Measurements from ENCODE around the gene BBX. TPM values are rescaled to one million over a fixed set of nuclear protein-coding genes. Genes with fewer than 3 reads are reported as not detected.

Gene BBX
- total RNA-seq, 1 experiment from 2014 or later = 45.0 TPM

GRCh38 chr3:107684431-107684925 lies 161.7 kb downstream of the BBX start:
- ATAC-seq = peak; percentile 76
- CTCF ChIA-PET = interaction anchor here (0.8 to 2.0 kb wide), 5 partner anchors 9 to 57 kb away, joined by 3 to 9 read pairs (median 7); no protein-coding TSS in a partner anchor

GRCh38 chr3:107685383-107685782 lies 162.6 kb downstream of the BBX start:
- Mint-ChIP-seq H3K9me3 (peaks cover 7% of the 10 kb centered on the region), H3K27me3 (ENCODE audit: low read depth) (no peaks in the 10 kb centered on the region), H3K36me3 (peaks cover 6% of the 10 kb centered on the region), H3K27ac (peak overlapping the region; percentile 10; the same call in 1 of the 2 replicates), H3K4me1 (peaks cover 52% of the 10 kb centered on the region), H3K4me3 (no peak overlapping the region)
- TF ChIP-seq ZNF396 (CRISPR knock-in tag; IDR thresholded peaks at IDR 0.05; ENCODE audit: borderline replicate concordance) (no peak), JUN (CRISPR knock-in tag; IDR thresholded peaks at IDR 0.05) (no peak), NR2C2 (CRISPR knock-in tag; IDR thresholded peaks at IDR 0.05) (no peak), MXD4 (CRISPR knock-in tag; IDR thresholded peaks at IDR 0.05; ENCODE audit: borderline replicate concordance) (no peak)
- no peak for ATAC-seq
- ChIA-PET POLR2A (no interaction called here), CTCF (interaction anchor here (1.5 to 1.8 kb wide), 2 partner anchors 25 to 56 kb away, joined by 7 to 9 read pairs; no protein-coding TSS in a partner anchor)
- no peak for DNase-seq (ENCODE audit: low spot score)

More at GRCh38 chr3:107684431-107684925, 161.7 kb downstream of the BBX start:
- Mint-ChIP-seq H3K4me3 (peak overlapping the region; percentile 18), H3K4me1 (peaks cover 51% of the 10 kb centered on the region), H3K9me3 (peaks cover 11% of the 10 kb centered on the region), H3K27ac (peak overlapping the region; percentile 10; the same call in 1 of the 2 replicates), H3K27me3 (ENCODE audit: low read depth) (no peaks in the 10 kb centered on the region), H3K36me3 (peaks cover 9% of the 10 kb centered on the region)
- POLR2A ChIA-PET = no interaction called here
- TF ChIP-seq ZNF671 (CRISPR knock-in tag; IDR thresholded peaks at IDR 0.05) (no peak), ZNF219 (CRISPR knock-in tag; IDR thresholded peaks at IDR 0.05; ENCODE audit: borderline replicate concordance) (no peak), GABPB1 (CRISPR knock-in tag; IDR thresholded peaks at IDR 0.05) (0 out of 2 replicates have a peak, but pooled peaks have one; percentile 32)
- peak; percentile 14 for DNase-seq (ENCODE audit: low spot score)

- H3K9me3 Mint-ChIP-seq = no peaks in the 10 kb centered on the region
- ChIA-PET CTCF (interaction anchor here (1.1 to 2.4 kb wide), 2 partner anchors 11 to 54 kb away, joined by 5 to 6 read pairs; no protein-coding TSS in a partner anchor), POLR2A (no interaction called here)
- no peak overlapping the region for H3K4me3 Mint-ChIP-seq
- no peaks in the 10 kb centered on the region for H3K36me3 Mint-ChIP-seq
- no peaks in the 10 kb centered on the region for H3K27me3 Mint-ChIP-seq (ENCODE audit: low read depth)
- TF ChIP-seq ZSCAN18 (CRISPR knock-in tag; IDR thresholded peaks at IDR 0.05) = no peak
- no peak for TF ChIP-seq TEAD1 (CRISPR knock-in tag; IDR thresholded peaks at IDR 0.05)
- TF ChIP-seq TP53 (CRISPR knock-in tag; IDR thresholded peaks at IDR 0.05) = no peak
- TF ChIP-seq SOX15 (CRISPR knock-in tag; IDR thresholded peaks at IDR 0.05) = no peak
- TF ChIP-seq MLX (CRISPR knock-in tag; IDR thresholded peaks at IDR 0.05) = no peak
- no peak for TF ChIP-seq NR3C1 (CRISPR knock-in tag; conservative IDR thresholded peaks at IDR 0.05; ENCODE audit: low read depth)
- TF ChIP-seq NFYB (CRISPR knock-in tag; conservative IDR thresholded peaks at IDR 0.05; ENCODE audit: low read depth) = no peak
- no peak for TF ChIP-seq TEAD4 (CRISPR knock-in tag; IDR thresholded peaks at IDR 0.05)
- H3K27ac Mint-ChIP-seq = no peak overlapping the region
- ATAC-seq = no peak
- H3K4me1 Mint-ChIP-seq = peaks cover 42% of the 10 kb centered on the region
- DNase-seq (ENCODE audit: low spot score) = no peak
Observed at GRCh38 chr3:107687056-107687581, 164.4 kb downstream of the BBX start.

GRCh38 chr3:107689355-107689754 lies 166.6 kb downstream of the BBX start:
- POLR2A ChIA-PET = no interaction called here

More at GRCh38 chr3:107689355-107689754, 166.6 kb downstream of the BBX start:
- CTCF ChIA-PET = interaction anchor here (1.1 to 2.7 kb wide), 9 partner anchors 8 to 63 kb away, joined by 4 to 20 read pairs (median 9); no protein-coding TSS in a partner anchor
- Mint-ChIP-seq H3K4me1 (peaks cover 27% of the 10 kb centered on the region), H3K4me3 (no peak overlapping the region), H3K9me3 (no peaks in the 10 kb centered on the region), H3K27ac (no peak overlapping the region), H3K27me3 (ENCODE audit: low read depth) (no peaks in the 10 kb centered on the region), H3K36me3 (no peaks in the 10 kb centered on the region)
- TF ChIP-seq GABPB1 (CRISPR knock-in tag; IDR thresholded peaks at IDR 0.05) = 0 out of 2 replicates have a peak, but pooled peaks have one; percentile 40
- TF ChIP-seq CDX4 (CRISPR knock-in tag; IDR thresholded peaks at IDR 0.05; ENCODE audit: borderline replicate concordance) = no peak
- ATAC-seq (no peak), DNase-seq (ENCODE audit: low spot score) (no peak)

All from WTC11 (cell line).